Measurements from ENCODE around the gene ATM.

- TF ChIP-seq FOXM1 (IDR thresholded peaks at IDR 0.05; ENCODE audit: borderline replicate concordance, low read depth) (no peak), TAF1 (IDR thresholded peaks at IDR 0.05; ENCODE audit: low read depth) (no peak), EP300 (IDR thresholded peaks at IDR 0.05; ENCODE audit: borderline replicate concordance) (no peak), CEBPB (IDR thresholded peaks at IDR 0.05) (no peak), YY1 (IDR thresholded peaks at IDR 0.05; ENCODE audit: low read depth) (no peak), MAX (IDR thresholded peaks at IDR 0.05) (no peak), RAD21 (IDR thresholded peaks at IDR 0.05; ENCODE audit: low read depth) (no peak), USF1 (IDR thresholded peaks at IDR 0.05) (no peak), TCF12 (IDR thresholded peaks at IDR 0.05; ENCODE audit: low read depth) (no peak), EGR1 (IDR thresholded peaks at IDR 0.05) (no peak), ZBTB7A (IDR thresholded peaks at IDR 0.05; ENCODE audit: low read depth) (no peak)
- TF ChIP-seq, protein P1, sequence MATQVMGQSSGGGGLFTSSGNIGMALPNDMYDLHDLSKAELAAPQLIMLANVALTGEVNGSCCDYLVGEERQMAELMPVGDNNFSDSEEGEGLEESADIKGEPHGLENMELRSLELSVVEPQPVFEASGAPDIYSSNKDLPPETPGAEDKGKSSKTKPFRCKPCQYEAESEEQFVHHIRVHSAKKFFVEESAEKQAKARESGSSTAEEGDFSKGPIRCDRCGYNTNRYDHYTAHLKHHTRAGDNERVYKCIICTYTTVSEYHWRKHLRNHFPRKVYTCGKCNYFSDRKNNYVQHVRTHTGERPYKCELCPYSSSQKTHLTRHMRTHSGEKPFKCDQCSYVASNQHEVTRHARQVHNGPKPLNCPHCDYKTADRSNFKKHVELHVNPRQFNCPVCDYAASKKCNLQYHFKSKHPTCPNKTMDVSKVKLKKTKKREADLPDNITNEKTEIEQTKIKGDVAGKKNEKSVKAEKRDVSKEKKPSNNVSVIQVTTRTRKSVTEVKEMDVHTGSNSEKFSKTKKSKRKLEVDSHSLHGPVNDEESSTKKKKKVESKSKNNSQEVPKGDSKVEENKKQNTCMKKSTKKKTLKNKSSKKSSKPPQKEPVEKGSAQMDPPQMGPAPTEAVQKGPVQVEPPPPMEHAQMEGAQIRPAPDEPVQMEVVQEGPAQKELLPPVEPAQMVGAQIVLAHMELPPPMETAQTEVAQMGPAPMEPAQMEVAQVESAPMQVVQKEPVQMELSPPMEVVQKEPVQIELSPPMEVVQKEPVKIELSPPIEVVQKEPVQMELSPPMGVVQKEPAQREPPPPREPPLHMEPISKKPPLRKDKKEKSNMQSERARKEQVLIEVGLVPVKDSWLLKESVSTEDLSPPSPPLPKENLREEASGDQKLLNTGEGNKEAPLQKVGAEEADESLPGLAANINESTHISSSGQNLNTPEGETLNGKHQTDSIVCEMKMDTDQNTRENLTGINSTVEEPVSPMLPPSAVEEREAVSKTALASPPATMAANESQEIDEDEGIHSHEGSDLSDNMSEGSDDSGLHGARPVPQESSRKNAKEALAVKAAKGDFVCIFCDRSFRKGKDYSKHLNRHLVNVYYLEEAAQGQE (IDR thresholded peaks at IDR 0.05; ENCODE audit: low read depth) = no peak
Observed at GRCh38 chr11:108207683-108208060, 15.2 kb upstream of the ATM start.

All from Ishikawa (cell line).